ENCODE results near the gene SLC38A2.

- TF ChIP-seq CTCF (IDR thresholded peaks at IDR 0.05): no peak
- no peak for TF ChIP-seq TP53 (CRISPR knock-in tag; IDR thresholded peaks at IDR 0.05)
- no peak for TF ChIP-seq JAZF1 (CRISPR knock-in tag; IDR thresholded peaks at IDR 0.05)
- TF ChIP-seq, protein P1, sequence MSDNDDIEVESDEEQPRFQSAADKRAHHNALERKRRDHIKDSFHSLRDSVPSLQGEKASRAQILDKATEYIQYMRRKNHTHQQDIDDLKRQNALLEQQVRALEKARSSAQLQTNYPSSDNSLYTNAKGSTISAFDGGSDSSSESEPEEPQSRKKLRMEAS (CRISPR knock-in tag; IDR thresholded peaks at IDR 0.05): no peak
- TF ChIP-seq PRDM15 (CRISPR knock-in tag; IDR thresholded peaks at IDR 0.05): no peak
- no peak for TF ChIP-seq FOXJ3 (CRISPR knock-in tag; IDR thresholded peaks at IDR 0.05; ENCODE audit: borderline replicate concordance)
- TF ChIP-seq, protein P2, sequence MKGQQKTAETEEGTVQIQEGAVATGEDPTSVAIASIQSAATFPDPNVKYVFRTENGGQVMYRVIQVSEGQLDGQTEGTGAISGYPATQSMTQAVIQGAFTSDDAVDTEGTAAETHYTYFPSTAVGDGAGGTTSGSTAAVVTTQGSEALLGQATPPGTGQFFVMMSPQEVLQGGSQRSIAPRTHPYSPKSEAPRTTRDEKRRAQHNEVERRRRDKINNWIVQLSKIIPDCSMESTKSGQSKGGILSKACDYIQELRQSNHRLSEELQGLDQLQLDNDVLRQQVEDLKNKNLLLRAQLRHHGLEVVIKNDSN (CRISPR knock-in tag; IDR thresholded peaks at IDR 0.05): no peak
- TF ChIP-seq GRHL2 (CRISPR knock-in tag; IDR thresholded peaks at IDR 0.05; ENCODE audit: insufficient replicate concordance, severe bottlenecking): no peak
- no peak for TF ChIP-seq ZNF423 (CRISPR knock-in tag; IDR thresholded peaks at IDR 0.05)
- TF ChIP-seq SP1 (CRISPR knock-in tag; conservative IDR thresholded peaks at IDR 0.05): no peak
- TF ChIP-seq, protein P3, sequence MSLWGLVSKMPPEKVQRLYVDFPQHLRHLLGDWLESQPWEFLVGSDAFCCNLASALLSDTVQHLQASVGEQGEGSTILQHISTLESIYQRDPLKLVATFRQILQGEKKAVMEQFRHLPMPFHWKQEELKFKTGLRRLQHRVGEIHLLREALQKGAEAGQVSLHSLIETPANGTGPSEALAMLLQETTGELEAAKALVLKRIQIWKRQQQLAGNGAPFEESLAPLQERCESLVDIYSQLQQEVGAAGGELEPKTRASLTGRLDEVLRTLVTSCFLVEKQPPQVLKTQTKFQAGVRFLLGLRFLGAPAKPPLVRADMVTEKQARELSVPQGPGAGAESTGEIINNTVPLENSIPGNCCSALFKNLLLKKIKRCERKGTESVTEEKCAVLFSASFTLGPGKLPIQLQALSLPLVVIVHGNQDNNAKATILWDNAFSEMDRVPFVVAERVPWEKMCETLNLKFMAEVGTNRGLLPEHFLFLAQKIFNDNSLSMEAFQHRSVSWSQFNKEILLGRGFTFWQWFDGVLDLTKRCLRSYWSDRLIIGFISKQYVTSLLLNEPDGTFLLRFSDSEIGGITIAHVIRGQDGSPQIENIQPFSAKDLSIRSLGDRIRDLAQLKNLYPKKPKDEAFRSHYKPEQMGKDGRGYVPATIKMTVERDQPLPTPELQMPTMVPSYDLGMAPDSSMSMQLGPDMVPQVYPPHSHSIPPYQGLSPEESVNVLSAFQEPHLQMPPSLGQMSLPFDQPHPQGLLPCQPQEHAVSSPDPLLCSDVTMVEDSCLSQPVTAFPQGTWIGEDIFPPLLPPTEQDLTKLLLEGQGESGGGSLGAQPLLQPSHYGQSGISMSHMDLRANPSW (CRISPR knock-in tag; conservative IDR thresholded peaks at IDR 0.05; ENCODE audit: low read depth): no peak
- TF ChIP-seq JUN (CRISPR knock-in tag; IDR thresholded peaks at IDR 0.05): no peak
- no peak for TF ChIP-seq FOXP1 (CRISPR knock-in tag; IDR thresholded peaks at IDR 0.05; ENCODE audit: borderline replicate concordance)
- TF ChIP-seq FOXK1 (CRISPR knock-in tag; IDR thresholded peaks at IDR 0.05): no peak
These were observed 29.9 kb upstream of the SLC38A2 start for GRCh38 chr12:46402451-46402850.
